HG03097 (cell line): Measurements from ENCODE around the gene RSPRY1.
"Not testable (repeated sequence)": the region's sequence is repeated elsewhere in the genome, so short reads cannot be mapped to it uniquely, and the experiment has no call there.

Experiments
- ATAC-seq: cut with Tn5 transposase; IDR thresholded peaks from one replicate; pipeline ENCODE4 v1.9.1; 2021; ENCODE audit not compliant: unreplicated experiment, low FRiP score

Gene RSPRY1

GRCh38 chr16:57252148-57252721 lies 66.1 kb downstream of the RSPRY1 start:
- no peak for ATAC-seq

- no peak for ATAC-seq
These were observed 67.3 kb downstream of the RSPRY1 start for GRCh38 chr16:57253466-57253865.

- ATAC-seq, result no peak
These were observed 69.7 kb downstream of the RSPRY1 start for GRCh38 chr16:57255686-57256415.

- ATAC-seq, result no peak
These were observed 70.7 kb downstream of the RSPRY1 start for GRCh38 chr16:57256601-57257395.

GRCh38 chr16:57257455-57258070 lies 71.4 kb downstream of the RSPRY1 start:
- no peak for ATAC-seq

GRCh38 chr16:57258226-57258909 lies 72.2 kb downstream of the RSPRY1 start:
- no peak for ATAC-seq

GRCh38 chr16:57258910-57259475 lies 72.9 kb downstream of the RSPRY1 start:
- ATAC-seq, result no peak

GRCh38 chr16:57260294-57260929 lies 74.3 kb downstream of the RSPRY1 start:
- ATAC-seq, result no peak

- ATAC-seq, result no peak
These were observed 75.7 kb downstream of the RSPRY1 start for GRCh38 chr16:57261806-57262205.

GRCh38 chr16:57262841-57263540 lies 76.9 kb downstream of the RSPRY1 start:
- ATAC-seq, result no peak

- ATAC-seq, result no peak
These were observed 77.6 kb downstream of the RSPRY1 start for GRCh38 chr16:57263541-57264351.

- ATAC-seq, result no peak
These were observed 78.3 kb downstream of the RSPRY1 start for GRCh38 chr16:57264381-57264780.

- ATAC-seq, result no peak
These were observed 78.8 kb downstream of the RSPRY1 start for GRCh38 chr16:57264950-57265371.

GRCh38 chr16:57265850-57266530 lies 79.9 kb downstream of the RSPRY1 start:
- no peak for ATAC-seq

- no peak for ATAC-seq
These were observed 80.6 kb downstream of the RSPRY1 start for GRCh38 chr16:57266531-57267260.

- not testable (repeated sequence) for ATAC-seq
These were observed 81.2 kb downstream of the RSPRY1 start for GRCh38 chr16:57267343-57267742.
